HTR-8/SVneo (cell line): Measurements from ENCODE around the gene RFNG.

Source experiments
- DNase-seq: peaks from one replicate; pipeline ENCODE4 v3.0.0; 2011; ENCODE audit warnings: low spot score, mixed read lengths; ENCODE audit not compliant: insufficient read length
- FAIRE-seq: peaks from 2 replicates; lab custom pipeline; 2011; peaks lifted over from hg19 to GRCh38; lab: Jason Lieb, UNC

RFNG gene

GRCh38 chr17:82018989-82019689 lies 32.5 kb downstream of the RFNG start:
- FAIRE-seq (no peak), DNase-seq (no peak)

DNA sequence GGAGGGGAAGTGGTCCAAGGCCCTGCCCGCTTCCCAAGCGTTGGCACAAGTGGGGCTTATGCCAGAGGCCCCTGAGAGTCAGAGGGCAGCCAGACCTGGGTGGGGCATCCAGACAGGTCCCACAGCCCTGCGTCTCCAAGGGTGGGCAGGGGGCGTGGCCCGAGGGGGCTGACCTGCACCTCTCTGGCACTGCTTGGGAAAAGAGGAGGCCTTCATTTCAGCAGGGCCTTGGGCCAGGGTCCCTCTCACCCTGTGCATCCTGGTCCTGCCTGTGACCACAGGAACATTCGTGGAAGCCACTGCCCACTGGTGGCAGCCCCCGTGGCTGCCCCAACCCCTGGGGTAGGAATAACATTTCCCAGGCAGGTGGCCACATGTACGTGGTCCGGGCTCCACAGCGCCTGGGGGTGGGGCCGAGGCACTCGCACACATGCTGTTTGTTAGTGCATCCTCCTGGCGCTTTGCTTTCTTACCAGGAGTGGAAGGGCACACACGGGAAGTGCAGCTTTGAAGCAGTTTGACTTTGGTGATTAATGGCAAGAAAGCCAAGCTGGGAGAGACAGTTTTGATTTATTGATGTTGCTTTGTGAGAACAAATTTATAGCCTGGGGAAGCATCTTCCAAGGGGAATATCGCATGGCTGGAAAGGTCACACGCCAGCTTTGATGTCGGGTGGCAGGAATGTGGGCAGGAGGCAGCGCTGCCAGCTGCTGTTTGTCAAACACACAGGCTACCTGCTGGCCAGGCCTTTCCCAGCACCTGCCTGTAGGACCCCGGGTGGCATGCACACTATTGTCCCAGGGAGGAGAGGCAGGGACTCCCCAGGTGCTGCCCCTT lies 33.2 kb downstream of the RFNG start:
- FAIRE-seq (no peak), DNase-seq (no peak)

GRCh38 chr17:82017612-82018151 lies 33.9 kb downstream of the RFNG start:
- no peak for FAIRE-seq
- no peak for DNase-seq

DNA sequence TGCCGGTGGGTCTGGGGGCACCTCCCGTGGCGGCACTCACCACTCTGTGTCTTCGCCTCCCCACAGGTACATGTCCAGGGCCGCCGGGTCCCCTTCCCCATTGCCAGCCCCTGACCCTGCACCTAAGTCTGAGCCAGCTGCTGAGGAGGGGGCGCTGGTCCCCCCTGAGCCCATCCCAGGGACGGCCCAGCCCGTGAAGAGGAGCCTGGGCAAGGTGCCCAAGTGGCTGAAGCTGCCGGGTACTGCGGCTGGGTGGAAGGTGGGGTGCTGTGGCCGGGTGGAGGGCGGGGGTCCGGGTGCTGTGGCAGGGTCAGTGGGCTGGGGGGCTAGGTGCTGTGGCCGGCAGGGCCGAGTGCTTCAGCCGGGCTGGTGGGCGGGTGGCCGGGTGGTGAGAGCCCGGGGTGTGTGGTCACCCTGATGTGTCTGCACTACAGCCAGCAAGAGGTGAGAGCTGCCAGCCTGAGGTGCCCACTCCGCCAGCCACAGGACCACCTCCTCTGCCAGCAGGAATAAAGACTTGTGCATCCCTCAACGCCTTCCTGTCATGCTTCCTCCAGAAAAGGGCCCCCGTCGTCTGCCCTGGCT lies 34.6 kb downstream of the RFNG start:
- FAIRE-seq (no peak), DNase-seq (no peak)

GRCh38 chr17:82016061-82016874 lies 35.3 kb downstream of the RFNG start:
- FAIRE-seq = no peak

DNA sequence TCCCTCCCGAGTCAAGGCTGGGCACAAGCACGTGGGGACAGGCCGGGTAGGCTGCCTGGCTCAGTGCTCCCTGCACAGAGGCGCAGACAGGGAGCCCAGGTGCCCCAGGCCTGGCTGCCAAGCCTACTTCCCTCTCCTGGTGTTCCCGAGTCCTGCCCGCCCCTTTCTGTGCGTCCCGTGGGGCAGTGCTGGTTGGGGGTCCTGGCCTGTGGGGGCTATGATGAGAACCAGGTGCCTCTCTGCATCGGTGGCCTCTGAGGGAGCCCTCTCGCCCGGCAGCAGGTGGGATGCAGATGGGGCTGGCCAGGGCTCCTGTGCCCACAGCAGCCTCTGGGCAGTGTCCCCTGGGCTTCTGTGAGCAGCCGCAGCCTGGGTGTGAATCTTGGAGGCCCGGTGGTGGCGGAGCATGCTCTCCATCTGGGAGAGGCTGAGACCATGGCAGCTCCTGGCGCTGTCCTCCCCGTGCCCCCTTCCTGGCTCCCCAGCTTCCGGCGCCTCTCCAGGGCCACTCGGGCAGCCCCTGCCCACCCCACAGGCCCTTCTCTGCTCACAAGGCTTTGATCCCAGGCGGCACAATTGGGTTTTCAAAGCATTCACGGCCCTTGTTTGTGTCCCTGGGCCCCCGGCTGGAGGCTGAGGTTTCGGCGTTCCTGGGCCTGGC lies 36.2 kb downstream of the RFNG start:
- no peak for DNase-seq
- no peak for FAIRE-seq

More at GRCh38 chr17:82016061-82016874, 35.3 kb downstream of the RFNG start:
- DNase-seq = no peak

DNA sequence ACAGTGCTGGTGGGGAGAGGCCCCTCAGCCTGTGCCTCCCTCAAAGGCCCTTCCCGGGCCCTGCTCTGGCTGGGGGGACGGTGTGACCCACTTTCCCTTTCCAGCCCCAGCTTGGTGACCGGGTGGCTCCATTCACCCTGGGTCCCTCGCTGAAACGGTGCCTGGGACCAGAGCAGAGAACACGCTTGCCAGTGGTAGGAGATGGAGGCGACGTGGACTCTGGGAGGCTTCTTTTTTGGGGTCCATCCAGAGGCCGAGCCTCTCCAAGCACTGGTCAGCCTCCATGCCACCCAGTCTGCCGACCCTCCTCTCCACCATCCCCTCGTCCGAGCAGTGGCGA lies 36.7 kb downstream of the RFNG start:
- DNase-seq (no peak), FAIRE-seq (no peak)

- FAIRE-seq = no peak
- no peak for DNase-seq
These were observed 37.2 kb downstream of the RFNG start for GRCh38 chr17:82014432-82014831.

DNA sequence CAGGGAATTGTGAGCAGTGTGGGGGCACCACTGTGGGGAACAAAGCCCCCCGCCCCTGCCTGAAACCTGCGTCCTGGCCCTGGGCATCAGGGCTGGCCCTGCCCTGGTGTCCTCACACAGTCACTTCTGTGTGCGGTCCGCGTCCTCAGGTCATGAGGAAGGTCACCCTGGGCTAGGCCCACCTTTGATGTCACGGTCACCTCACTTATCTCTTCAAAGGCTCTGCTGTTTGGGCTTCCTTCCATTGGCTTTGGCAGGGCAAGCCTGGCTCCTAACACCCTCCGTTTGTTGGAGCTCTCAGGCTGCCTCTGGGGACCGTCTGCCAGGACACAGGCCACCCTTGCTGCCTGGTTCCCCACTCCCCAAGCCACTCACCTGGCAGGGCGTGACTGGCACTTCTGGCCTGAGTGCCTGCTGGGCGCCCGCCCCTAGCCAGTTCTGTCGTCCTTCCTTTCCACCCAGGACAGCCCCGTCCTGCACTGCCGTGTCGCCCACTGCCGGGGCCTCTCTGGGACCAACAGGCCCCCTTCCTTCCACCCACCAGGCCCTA lies 37.8 kb downstream of the RFNG start:
- no peak for DNase-seq
- FAIRE-seq = no peak

GRCh38 chr17:82013341-82013740 lies 38.3 kb downstream of the RFNG start:
- no peak for FAIRE-seq
- no peak for DNase-seq

- DNase-seq (no peak), FAIRE-seq (no peak)
These were observed 38.8 kb downstream of the RFNG start for GRCh38 chr17:82012640-82013295.

- no peak for DNase-seq
- FAIRE-seq = no peak
These were observed 39.4 kb downstream of the RFNG start for GRCh38 chr17:82012261-82012639.

DNA sequence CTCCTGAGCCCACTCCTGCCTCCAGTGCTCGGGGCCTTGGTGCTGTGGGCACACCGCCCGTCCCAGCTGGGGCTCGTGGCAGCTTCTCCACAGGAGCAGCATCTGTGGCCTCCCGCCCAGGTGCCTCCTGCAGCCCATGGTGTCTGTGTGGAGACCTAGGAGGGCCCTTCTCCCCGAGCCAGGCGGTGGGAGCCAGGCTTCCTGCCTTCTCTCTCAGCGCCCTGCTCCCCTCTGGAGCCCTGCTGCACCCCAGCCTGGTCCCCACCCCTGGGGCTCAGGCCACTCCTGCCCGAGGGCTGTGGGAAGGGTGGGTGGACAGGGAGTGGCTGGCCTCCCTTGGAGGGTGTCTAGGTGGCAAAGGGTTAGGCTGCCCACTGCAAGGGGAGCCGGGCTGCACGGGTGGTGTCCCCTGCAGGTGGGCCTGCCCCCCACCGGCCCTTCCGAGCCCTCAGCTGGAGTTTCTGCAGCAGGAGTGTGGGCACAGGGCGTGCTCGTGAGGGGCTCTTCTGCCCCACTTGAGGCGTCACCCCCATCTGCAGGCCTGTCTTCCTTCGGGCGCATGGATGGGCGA lies 39.9 kb downstream of the RFNG start:
- FAIRE-seq = no peak
- no peak for DNase-seq

- DNase-seq (no peak), FAIRE-seq (no peak)
These were observed 40.8 kb downstream of the RFNG start for GRCh38 chr17:82010575-82011525.

DNA sequence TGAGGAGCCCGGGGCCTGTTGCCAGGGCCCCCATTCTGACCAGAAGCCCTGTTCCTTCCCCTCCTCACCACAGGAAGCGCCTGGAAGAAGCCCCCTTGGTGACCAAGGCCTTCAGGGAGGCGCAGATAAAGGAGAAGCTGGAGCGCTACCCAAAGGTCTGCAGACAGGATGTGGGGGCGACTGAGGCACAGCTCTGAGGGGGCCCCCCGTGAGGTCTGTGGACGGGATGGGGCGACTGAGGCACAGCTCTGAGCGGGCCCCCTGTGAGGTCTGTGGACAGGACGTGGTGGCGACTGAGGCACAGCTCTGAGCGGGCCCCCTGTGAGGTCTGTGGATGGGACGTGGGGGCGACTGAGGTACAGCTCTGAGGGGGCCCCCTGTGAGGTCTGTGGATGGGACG lies 42.2 kb downstream of the RFNG start:
- no peak for FAIRE-seq
- no peak for DNase-seq

- FAIRE-seq = no peak
- DNase-seq = no peak
These were observed 42.6 kb downstream of the RFNG start for GRCh38 chr17:82008941-82009405.

GRCh38 chr17:82008258-82008940 lies 43.2 kb downstream of the RFNG start:
- DNase-seq (no peak), FAIRE-seq (no peak)
